Neuronal stem cell (in vitro differentiated cells): ENCODE measurements around the gene CCDC80.

Experiments used
- DNase-seq: peaks from one replicate; pipeline ENCODE4 v3.0.0-alpha.2; 2013; ENCODE audit warnings: low spot score
- H2AFZ ChIP-seq: one replicate; pipeline ENCODE4 v1.6.1; 2013; ENCODE audit warnings: mild to moderate bottlenecking, low read length, inconsistent platforms
- H2AK5ac ChIP-seq: 2 replicates; pipeline ENCODE4 v1.6.1; 2013; ENCODE audit warnings: low read depth, mild to moderate bottlenecking, inconsistent platforms, low read length, moderate library complexity, mixed read lengths
- H2BK120ac ChIP-seq: 2 replicates; pipeline ENCODE4 v1.6.1; 2013; ENCODE audit warnings: low read depth, mild to moderate bottlenecking, inconsistent platforms, low read length, moderate library complexity, mixed read lengths
- H2BK12ac ChIP-seq: one replicate; pipeline ENCODE4 v1.6.1; 2013; ENCODE audit warnings: low read length, inconsistent platforms
- H2BK15ac ChIP-seq: 2 replicates; pipeline ENCODE4 v1.6.1; 2013; ENCODE audit warnings: mild to moderate bottlenecking, low read length, inconsistent platforms, mixed read lengths
- H2BK5ac ChIP-seq: one replicate; pipeline ENCODE4 v1.6.1; 2013; ENCODE audit warnings: inconsistent platforms, mild to moderate bottlenecking, low read length, moderate library complexity
- H3K14ac ChIP-seq: one replicate; pipeline ENCODE4 v1.6.1; 2013; ENCODE audit warnings: low read length, inconsistent platforms
- H3K18ac ChIP-seq: 2 replicates; pipeline ENCODE4 v1.6.1; 2013; ENCODE audit warnings: low read length, inconsistent platforms
- H3K23ac ChIP-seq: 2 replicates; pipeline ENCODE4 v1.6.1; 2013; ENCODE audit warnings: low read depth, mild to moderate bottlenecking, mixed read lengths, low read length, inconsistent platforms; ENCODE audit not compliant: poor library complexity
- H3K27ac ChIP-seq: replicated peaks from 3 replicates; pipeline ENCODE4 v1.5.1; 2013; ENCODE audit warnings: low read length, inconsistent platforms
- H3K27me3 ChIP-seq, 3 experiments: 2 replicates each; pipeline ENCODE4 v1.6.1; 2013; ENCODE audit warnings: low read length in 3 of 3, mild to moderate bottlenecking in 2 of 3, inconsistent platforms in 1 of 3, low read depth in 1 of 3, mixed read lengths in 1 of 3, moderate library complexity in 1 of 3; ENCODE audit not compliant: control insufficient read depth in 3 of 3, insufficient read depth in 3 of 3
- H3K36me3 ChIP-seq, 2 donors: replicated peaks in 1 of 2; 2 replicates each; pipeline ENCODE4 v1.6.1; 2013; ENCODE audit warnings: low read length in 2 of 2; ENCODE audit not compliant: control insufficient read depth in 2 of 2, insufficient read depth in 2 of 2
- H3K4ac ChIP-seq: 2 replicates; pipeline ENCODE4 v1.6.1; 2013; ENCODE audit warnings: inconsistent platforms, mild to moderate bottlenecking, low read length, moderate library complexity
- H3K4me1 ChIP-seq, 2 donors: 1 replicate in 1 of 2; 2 replicates in 1 of 2; pipeline ENCODE4 v1.6.1; 2013; ENCODE audit warnings: low read length in 2 of 2, low read depth in 1 of 2; ENCODE audit not compliant: control insufficient read depth in 2 of 2, insufficient read depth in 1 of 2
- H3K4me2 ChIP-seq: one replicate; pipeline ENCODE4 v1.6.1; 2013; ENCODE audit warnings: mild to moderate bottlenecking, low read length, inconsistent platforms; ENCODE audit not compliant: insufficient read depth, poor library complexity, severe bottlenecking
- H3K4me3 ChIP-seq, 2 donors: 2 replicates each; pipeline ENCODE4 v1.5.1; 2013; ENCODE audit warnings: low read length in 2 of 2, mild to moderate bottlenecking in 2 of 2, inconsistent platforms in 1 of 2, moderate library complexity in 1 of 2
- H3K79me1 ChIP-seq: one replicate; pipeline ENCODE4 v1.6.1; 2013; ENCODE audit warnings: low read depth, mild to moderate bottlenecking, inconsistent platforms, low read length, moderate library complexity
- H3K9ac ChIP-seq: one replicate; pipeline ENCODE4 v1.6.1; 2013; ENCODE audit warnings: mild to moderate bottlenecking, low read depth, low read length, inconsistent platforms; ENCODE audit not compliant: poor library complexity
- H3K9me3 ChIP-seq, 2 donors: replicated peaks in 1 of 2; 2 replicates each; pipeline versions ENCODE3 to v1.6.1; 2013; ENCODE audit warnings: low read length in 2 of 2, mild to moderate bottlenecking in 2 of 2, inconsistent platforms in 1 of 2, low read depth in 1 of 2, mixed read lengths in 1 of 2, moderate library complexity in 1 of 2; ENCODE audit not compliant: control insufficient read depth in 2 of 2, insufficient read depth in 1 of 2
- H4K8ac ChIP-seq: one replicate; pipeline ENCODE4 v1.6.1; 2013; ENCODE audit warnings: low read depth, mild to moderate bottlenecking, inconsistent platforms, low read length, moderate library complexity
- H4K91ac ChIP-seq: one replicate; pipeline ENCODE4 v1.6.1; 2013; ENCODE audit warnings: low read length, low read depth, mild to moderate bottlenecking, inconsistent platforms; ENCODE audit not compliant: poor library complexity
- WGBS, 2 donors: extraction: QIAGEN DNeasy Blood & Tissue Kit; methylation state at CpG; one replicate each; pipeline ENCODE4 v1.1.7; 2013; ENCODE audit warnings: missing lambda C conversion rate in 2 of 2, mixed read lengths in 1 of 2; ENCODE audit not compliant: insufficient read length in 2 of 2, insufficient replicate concordance in 1 of 2; ENCODE audit errors: extremely low coverage in 2 of 2; 5-methylcytosine and 5-hydroxymethylcytosine counted together

CCDC80 gene

GRCh38 chr3:112631257-112631656 lies 9.7 kb downstream of the CCDC80 start:
- peaks cover 0 to 2% of the 10 kb centered on the region in 2 donors for H3K9me3 ChIP-seq
- no peak overlapping the region for H2AK5ac ChIP-seq
- H4K8ac ChIP-seq = no peak overlapping the region
- peaks cover 11 to 19% of the 10 kb centered on the region in 2 donors for H3K4me1 ChIP-seq
- no peak overlapping the region for H3K27ac ChIP-seq
- no peak overlapping the region for H2BK15ac ChIP-seq
- H3K18ac ChIP-seq = no peak overlapping the region
- DNase-seq = no peak
- no peaks in the 10 kb centered on the region for H3K27me3 ChIP-seq
- no peak overlapping the region for H2AFZ ChIP-seq
- H3K4ac ChIP-seq = no peak overlapping the region
- H3K9ac ChIP-seq = no peak overlapping the region
- no peak overlapping the region for H3K4me3 ChIP-seq
- 100% methylated on average over 2 of the region's 3 CpGs for WGBS, 2 donors
- H2BK12ac ChIP-seq = no peak overlapping the region
- H3K36me3 ChIP-seq = peaks cover 0 to 44% of the 10 kb centered on the region in 2 donors
- H2BK120ac ChIP-seq = no peak overlapping the region
- no peak overlapping the region for H3K4me2 ChIP-seq
- no peak overlapping the region for H2BK5ac ChIP-seq
- H3K14ac ChIP-seq = no peak overlapping the region
- H4K91ac ChIP-seq = no peak overlapping the region
- no peak overlapping the region for H3K23ac ChIP-seq
- no peaks in the 10 kb centered on the region for H3K79me1 ChIP-seq

- Histone ChIP-seq H2BK12ac (no peak overlapping the region), H3K36me3 (peaks cover 0 to 52% of the 10 kb centered on the region in 2 donors), H3K4me2 (no peak overlapping the region), H3K4ac (no peak overlapping the region), H2BK15ac (no peak overlapping the region), H3K9me3 (no peaks in the 10 kb centered on the region), H3K27ac (no peak overlapping the region), H3K4me1 (peaks cover 9 to 19% of the 10 kb centered on the region in 2 donors), H3K23ac (no peak overlapping the region), H2AFZ (no peak overlapping the region), H3K18ac (no peak overlapping the region), H4K91ac (no peak overlapping the region), H3K14ac (no peak overlapping the region), H3K79me1 (no peaks in the 10 kb centered on the region), H3K4me3 (no peak overlapping the region), H3K9ac (no peak overlapping the region), H3K27me3 (no peaks in the 10 kb centered on the region), H2AK5ac (no peak overlapping the region), H4K8ac (no peak overlapping the region), H2BK120ac (no peak overlapping the region), H2BK5ac (no peak overlapping the region)
- no CpG with 5 or more reads among the region's 7 CpGs for WGBS, 2 donors
- no peak for DNase-seq
These were observed 11.5 kb downstream of the CCDC80 start for GRCh38 chr3:112629425-112629824.

- WGBS, 2 donors = no CpG with 5 or more reads among the region's 1 CpG
- H3K4me1 ChIP-seq = peaks cover 2 to 11% of the 10 kb centered on the region in 2 donors
- no peak overlapping the region for H2AK5ac ChIP-seq
- H3K9ac ChIP-seq = no peak overlapping the region
- H3K4ac ChIP-seq = no peak overlapping the region
- no peak overlapping the region for H3K18ac ChIP-seq
- H3K36me3 ChIP-seq = peaks cover 0 to 52% of the 10 kb centered on the region in 2 donors
- no peak overlapping the region for H3K4me2 ChIP-seq
- DNase-seq = no peak
- H2BK5ac ChIP-seq = no peak overlapping the region
- H3K23ac ChIP-seq = no peak overlapping the region
- H4K91ac ChIP-seq = no peak overlapping the region
- H2BK12ac ChIP-seq = no peak overlapping the region
- H3K4me3 ChIP-seq = no peak overlapping the region
- no peak overlapping the region for H4K8ac ChIP-seq
- H2AFZ ChIP-seq = no peak overlapping the region
- H3K27ac ChIP-seq = no peak overlapping the region
- no peaks in the 10 kb centered on the region for H3K79me1 ChIP-seq
- no peak overlapping the region for H3K14ac ChIP-seq
- no peak overlapping the region for H2BK15ac ChIP-seq
- no peaks in the 10 kb centered on the region for H3K9me3 ChIP-seq
- no peaks in the 10 kb centered on the region for H3K27me3 ChIP-seq
- H2BK120ac ChIP-seq = no peak overlapping the region
These were observed 12.9 kb downstream of the CCDC80 start for GRCh38 chr3:112627919-112628466.

DNA sequence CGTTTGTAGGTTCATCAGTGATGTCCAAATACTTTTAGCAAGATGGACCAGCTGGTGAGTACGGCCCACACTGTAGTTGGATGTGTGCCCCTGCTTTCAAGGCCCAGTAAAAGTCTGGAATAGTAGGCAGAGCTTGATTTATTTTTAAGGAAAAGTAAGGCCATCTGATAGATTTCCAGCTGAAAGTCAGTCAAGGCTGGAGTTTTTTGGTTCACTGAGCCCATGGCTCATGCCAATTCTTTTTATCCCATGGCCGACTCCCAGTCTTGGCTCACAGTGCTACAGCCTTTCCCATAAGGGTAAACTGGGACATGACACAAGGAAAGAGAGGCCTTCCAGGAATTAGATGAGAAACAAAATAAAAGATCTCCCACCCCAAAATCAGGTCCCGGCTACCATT lies 13.5 kb downstream of the CCDC80 start:
- Histone ChIP-seq H3K27me3 (no peaks in the 10 kb centered on the region), H3K4ac (no peak overlapping the region), H3K4me2 (no peak overlapping the region), H3K4me1 (peaks cover 1 to 6% of the 10 kb centered on the region in 2 donors), H2BK120ac (no peak overlapping the region), H2AFZ (no peak overlapping the region), H4K8ac (no peak overlapping the region), H3K9me3 (no peaks in the 10 kb centered on the region), H2BK15ac (no peak overlapping the region), H3K4me3 (no peak overlapping the region), H2BK12ac (no peak overlapping the region), H4K91ac (no peak overlapping the region), H2AK5ac (no peak overlapping the region), H2BK5ac (no peak overlapping the region), H3K23ac (no peak overlapping the region), H3K9ac (no peak overlapping the region), H3K14ac (no peak overlapping the region), H3K27ac (no peak overlapping the region), H3K36me3 (peaks cover 0 to 52% of the 10 kb centered on the region in 2 donors), H3K18ac (no peak overlapping the region), H3K79me1 (no peaks in the 10 kb centered on the region)
- DNase-seq = no peak
- WGBS, 2 donors = no CpG with 5 or more reads among the region's 4 CpGs
